Trophoblast cell (in vitro differentiated cells and primary cell): ENCODE results near the gene TRIP10.

Source experiments
- DNase-seq, 2 donors: peaks; one replicate each; pipeline ENCODE4 v3.0.0-alpha.2; 2016
- H2AFZ ChIP-seq: 2 replicates; pipeline ENCODE4 v1.6.1; 2013; ENCODE audit warnings: low read length, moderate library complexity, mild to moderate bottlenecking; ENCODE audit not compliant: insufficient read depth, poor library complexity
- H2AK5ac ChIP-seq: 2 replicates; pipeline ENCODE4 v1.6.1; 2013; ENCODE audit warnings: mild to moderate bottlenecking, low read length
- H2BK120ac ChIP-seq: 2 replicates; pipeline ENCODE4 v1.6.1; 2013; ENCODE audit warnings: low read length, mild to moderate bottlenecking, moderate library complexity; ENCODE audit not compliant: insufficient read depth, poor library complexity
- H2BK12ac ChIP-seq: 2 replicates; pipeline ENCODE4 v1.6.1; 2013; ENCODE audit warnings: mild to moderate bottlenecking, low read length, moderate library complexity
- H2BK5ac ChIP-seq: 2 replicates; pipeline ENCODE4 v1.6.1; 2013; ENCODE audit warnings: low read length, low read depth, moderate library complexity, mild to moderate bottlenecking; ENCODE audit not compliant: poor library complexity
- H3K14ac ChIP-seq: 2 replicates; pipeline ENCODE4 v1.6.1; 2013; ENCODE audit warnings: mild to moderate bottlenecking, low read length
- H3K18ac ChIP-seq: 2 replicates; pipeline ENCODE4 v1.6.1; 2013; ENCODE audit warnings: mild to moderate bottlenecking, low read length
- H3K23ac ChIP-seq: 2 replicates; pipeline ENCODE4 v1.6.1; 2013; ENCODE audit warnings: low read length
- H3K27ac ChIP-seq: 2 replicates; pipeline ENCODE4 v1.5.1; 2013; ENCODE audit warnings: low read depth, mild to moderate bottlenecking, inconsistent platforms, low read length, moderate library complexity
- H3K27me3 ChIP-seq: 2 replicates; pipeline ENCODE4 v1.6.1; 2013; ENCODE audit warnings: inconsistent platforms, mild to moderate bottlenecking, low read length, moderate library complexity; ENCODE audit not compliant: insufficient read depth
- H3K36me3 ChIP-seq, 2 experiments: 1 replicate in 1 of 2; 2 replicates in 1 of 2; pipeline ENCODE4 v1.6.1; 2013; ENCODE audit warnings: low read length in 2 of 2, mild to moderate bottlenecking in 2 of 2, moderate library complexity in 1 of 2; ENCODE audit not compliant: insufficient read depth in 2 of 2, control insufficient read depth in 1 of 2
- H3K4ac ChIP-seq: 2 replicates; pipeline ENCODE4 v1.6.1; 2013; ENCODE audit warnings: low read depth, mild to moderate bottlenecking, low read length, moderate library complexity
- H3K4me1 ChIP-seq, 2 experiments: 1 replicate in 1 of 2; 2 replicates in 1 of 2; pipeline ENCODE4 v1.6.1; 2013; ENCODE audit warnings: low read length in 2 of 2, mild to moderate bottlenecking in 2 of 2, moderate library complexity in 1 of 2; ENCODE audit not compliant: insufficient read depth in 2 of 2, control insufficient read depth in 1 of 2
- H3K4me2 ChIP-seq: 2 replicates; pipeline ENCODE4 v1.6.1; 2013; ENCODE audit warnings: inconsistent platforms, mild to moderate bottlenecking, low read length, moderate library complexity
- H3K4me3 ChIP-seq: 2 replicates; pipeline ENCODE4 v1.5.1; 2013; ENCODE audit warnings: mild to moderate bottlenecking, low read depth, low read length, inconsistent platforms
- H3K79me1 ChIP-seq: one replicate; pipeline ENCODE4 v1.6.1; 2013; ENCODE audit warnings: low read length
- H3K79me2 ChIP-seq: 2 replicates; pipeline ENCODE4 v1.6.1; 2013; ENCODE audit warnings: low read length, mild to moderate bottlenecking; ENCODE audit not compliant: control insufficient read depth, insufficient read depth, poor library complexity
- H3K9ac ChIP-seq: 2 replicates; pipeline ENCODE4 v1.6.1; 2013; ENCODE audit warnings: mild to moderate bottlenecking, low read length
- H3K9me3 ChIP-seq: 2 replicates; pipeline ENCODE4 v1.6.1; 2013; ENCODE audit warnings: low read depth, mild to moderate bottlenecking, control low read depth, inconsistent platforms, low read length; ENCODE audit not compliant: insufficient read depth
- H4K12ac ChIP-seq: 2 replicates; pipeline ENCODE4 v1.6.1; 2013; ENCODE audit warnings: low read depth, mild to moderate bottlenecking, low read length, moderate library complexity
- H4K8ac ChIP-seq: 2 replicates; pipeline ENCODE4 v1.6.1; 2013; ENCODE audit warnings: low read depth, mild to moderate bottlenecking, low read length, moderate library complexity
- H4K91ac ChIP-seq: one replicate; pipeline ENCODE4 v1.6.1; 2013; ENCODE audit warnings: low read depth, mild to moderate bottlenecking, low read length, moderate library complexity
- WGBS: extraction: QIAGEN DNeasy Blood & Tissue Kit; methylation state at CpG from one replicate; pipeline ENCODE4 v1.1.7; 2013; ENCODE audit warnings: missing lambda C conversion rate; ENCODE audit not compliant: insufficient read length, insufficient coverage; ENCODE audit errors: extremely low coverage; 5-methylcytosine and 5-hydroxymethylcytosine counted together

The TRIP10 gene

DNA sequence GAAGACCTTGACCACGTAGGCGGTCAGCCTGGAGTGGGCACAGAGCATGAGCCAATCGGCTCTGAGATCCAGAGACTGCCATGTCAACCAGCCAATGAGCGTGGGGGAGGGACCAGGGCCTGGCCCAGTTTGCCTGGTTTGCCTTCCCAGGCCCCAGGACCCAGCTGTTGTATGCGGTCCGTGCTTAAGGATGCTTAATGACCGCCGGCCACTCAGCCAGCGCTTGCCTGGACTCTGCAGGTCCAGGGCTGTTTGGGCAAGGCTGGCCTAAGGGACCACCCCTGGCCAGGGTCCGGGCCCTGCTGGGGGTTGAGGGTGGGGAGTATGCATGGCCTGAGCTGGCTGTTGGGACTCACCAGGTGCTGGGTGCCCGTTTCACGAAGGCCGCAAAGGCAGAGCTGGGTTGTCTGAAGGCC, 46.4 kb upstream of the TRIP10 start:
- Histone ChIP-seq H3K27ac (no peak overlapping the region), H3K4ac (no peak overlapping the region), H2BK120ac (no peak overlapping the region), H3K79me1 (no peaks in the 10 kb centered on the region), H3K4me1 (no peaks in the 10 kb centered on the region), H2AK5ac (no peak overlapping the region), H3K9ac (no peak overlapping the region), H3K4me2 (no peak overlapping the region), H2BK5ac (no peak overlapping the region), H3K9me3 (peaks cover 5% of the 10 kb centered on the region), H3K79me2 (no peaks in the 10 kb centered on the region), H3K18ac (no peak overlapping the region), H3K4me3 (no peak overlapping the region), H4K8ac (no peak overlapping the region), H3K23ac (no peak overlapping the region), H4K91ac (no peak overlapping the region), H3K14ac (no peak overlapping the region), H2BK12ac (no peak overlapping the region), H3K36me3 (no peaks in the 10 kb centered on the region), H3K27me3 (no peaks in the 10 kb centered on the region), H2AFZ (no peak overlapping the region), H4K12ac (no peak overlapping the region)
- DNase-seq: no peak
- WGBS: no CpG with 5 or more reads among the region's 13 CpGs

DNA sequence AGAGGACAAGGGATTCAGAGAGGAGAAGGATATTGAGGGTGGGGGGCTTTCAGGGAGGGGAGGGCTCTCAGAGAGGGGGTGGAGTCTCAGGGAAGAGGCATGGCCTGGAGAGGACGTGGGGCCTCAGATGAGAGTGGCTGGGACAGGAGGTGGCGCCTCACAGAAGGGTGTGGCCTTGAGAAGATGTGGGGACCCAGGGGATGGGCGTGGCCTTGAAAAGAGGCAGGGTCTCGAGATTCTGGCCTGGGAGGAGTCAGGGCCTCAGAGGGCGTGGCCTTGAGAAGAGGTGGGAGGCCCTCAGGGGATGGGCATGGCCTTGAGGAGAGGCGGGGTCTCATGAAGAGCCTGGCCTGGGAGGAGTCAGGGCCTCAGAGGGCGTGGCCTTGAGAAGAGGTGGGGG, 45.8 kb upstream of the TRIP10 start:
- H3K9ac ChIP-seq: no peak overlapping the region
- no CpG with 5 or more reads among the region's 7 CpGs for WGBS

DNA sequence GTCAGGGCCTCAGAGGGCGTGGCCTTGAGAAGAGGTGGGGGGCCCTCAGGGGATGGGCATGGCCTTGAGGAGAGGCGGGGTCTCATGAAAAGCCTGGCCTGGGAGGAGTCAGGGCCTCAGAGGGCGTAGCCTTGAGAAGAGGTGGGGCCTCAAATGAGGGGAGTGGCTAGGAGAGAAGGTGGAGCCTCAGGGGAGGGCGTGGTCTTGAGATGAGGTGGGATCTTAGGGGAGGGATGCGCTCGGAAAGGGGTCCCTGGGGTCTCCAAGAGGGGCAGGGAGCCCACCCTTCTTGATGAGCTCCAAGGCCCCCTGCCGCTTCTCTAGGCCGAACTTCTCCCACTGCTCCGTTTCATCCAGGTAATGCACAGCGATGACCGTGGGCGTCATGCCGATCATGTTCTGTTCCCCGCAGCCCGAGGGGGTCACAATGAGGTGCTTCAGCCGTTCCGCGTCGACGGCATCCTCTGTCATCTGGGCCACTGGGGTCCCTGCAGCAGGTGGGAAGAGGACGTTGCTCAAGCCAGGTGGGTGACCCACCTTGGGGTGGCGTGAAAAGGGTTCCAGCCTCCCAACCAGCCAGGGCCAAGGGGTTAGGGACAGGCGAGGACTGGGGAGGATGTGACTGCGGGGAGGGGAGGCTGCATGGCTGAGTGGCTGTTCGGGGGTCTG, 45.2 kb upstream of the TRIP10 start:
- no CpG with 5 or more reads among the region's 25 CpGs for WGBS
- H4K8ac ChIP-seq: no peak overlapping the region
- H2AFZ ChIP-seq: no peak overlapping the region
- no peak overlapping the region for H3K27ac ChIP-seq
- no peaks in the 10 kb centered on the region for H3K79me1 ChIP-seq
- H3K79me2 ChIP-seq: no peaks in the 10 kb centered on the region
- H3K4me3 ChIP-seq: no peak overlapping the region
- H3K9ac ChIP-seq: no peak overlapping the region
- no peaks in the 10 kb centered on the region for H3K36me3 ChIP-seq
- H2AK5ac ChIP-seq: no peak overlapping the region
- H3K9me3 ChIP-seq: peaks cover 3% of the 10 kb centered on the region
- H4K12ac ChIP-seq: no peak overlapping the region
- no peak overlapping the region for H4K91ac ChIP-seq
- no peak for DNase-seq
- no peak overlapping the region for H2BK120ac ChIP-seq
- H3K4ac ChIP-seq: no peak overlapping the region
- H2BK5ac ChIP-seq: no peak overlapping the region
- H3K27me3 ChIP-seq: no peaks in the 10 kb centered on the region
- no peaks in the 10 kb centered on the region for H3K4me1 ChIP-seq
- H3K14ac ChIP-seq: no peak overlapping the region
- no peak overlapping the region for H3K18ac ChIP-seq
- no peak overlapping the region for H3K23ac ChIP-seq
- no peak overlapping the region for H3K4me2 ChIP-seq
- no peak overlapping the region for H2BK12ac ChIP-seq

More for the DNA sequence above, 45.8 kb upstream of the TRIP10 start:
- no peak overlapping the region for H2BK120ac ChIP-seq
- H3K4me1 ChIP-seq: no peaks in the 10 kb centered on the region
- no peak overlapping the region for H2AK5ac ChIP-seq
- no peak overlapping the region for H4K12ac ChIP-seq
- no peak overlapping the region for H3K4ac ChIP-seq
- no peak overlapping the region for H2BK12ac ChIP-seq
- H4K8ac ChIP-seq: no peak overlapping the region
- no peak overlapping the region for H3K4me2 ChIP-seq
- no peak for DNase-seq
- H3K9me3 ChIP-seq: peaks cover 3% of the 10 kb centered on the region
- H3K14ac ChIP-seq: no peak overlapping the region
- no peaks in the 10 kb centered on the region for H3K79me2 ChIP-seq
- no peak overlapping the region for H3K23ac ChIP-seq
- H3K36me3 ChIP-seq: no peaks in the 10 kb centered on the region
- no peak overlapping the region for H3K27ac ChIP-seq
- no peak overlapping the region for H4K91ac ChIP-seq
- no peaks in the 10 kb centered on the region for H3K27me3 ChIP-seq
- H3K4me3 ChIP-seq: no peak overlapping the region
- H3K18ac ChIP-seq: no peak overlapping the region
- H2AFZ ChIP-seq: no peak overlapping the region
- H2BK5ac ChIP-seq: no peak overlapping the region
- H3K79me1 ChIP-seq: no peaks in the 10 kb centered on the region

DNA sequence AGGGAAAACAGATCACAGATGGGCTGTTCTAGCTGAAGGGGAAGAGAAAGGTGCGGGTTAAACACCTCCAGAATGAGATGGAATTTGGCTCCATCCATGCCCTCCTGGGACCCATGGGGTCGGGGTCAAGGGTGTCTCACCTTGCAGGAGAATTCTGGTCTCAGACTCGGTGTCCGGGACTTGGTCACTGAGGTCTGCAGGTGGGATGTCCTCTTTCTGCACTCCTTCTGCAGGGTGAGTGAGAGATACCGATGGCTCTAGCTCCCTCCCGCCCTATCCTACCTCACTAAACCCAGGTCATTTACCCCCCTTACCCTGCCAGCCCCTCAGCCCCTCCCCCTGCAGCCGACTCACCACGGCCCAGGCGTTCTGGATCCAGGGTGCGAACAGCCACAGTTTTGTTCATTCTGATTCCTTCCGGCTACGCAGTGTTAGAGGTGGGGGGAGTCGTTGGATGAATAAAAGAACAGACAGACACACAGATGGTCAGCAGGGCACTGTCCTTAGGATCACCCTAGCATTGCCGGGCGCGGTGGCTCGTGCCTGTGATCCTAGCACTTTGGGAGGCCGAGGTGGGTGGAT, 43.1 kb upstream of the TRIP10 start:
- no peak overlapping the region for H3K23ac ChIP-seq
- no peak overlapping the region for H2BK5ac ChIP-seq
- H4K12ac ChIP-seq: no peak overlapping the region
- H3K79me2 ChIP-seq: no peaks in the 10 kb centered on the region
- no peaks in the 10 kb centered on the region for H3K36me3 ChIP-seq
- no peak overlapping the region for H3K14ac ChIP-seq
- no peaks in the 10 kb centered on the region for H3K27me3 ChIP-seq
- no peak overlapping the region for H2AFZ ChIP-seq
- H3K4ac ChIP-seq: no peak overlapping the region
- H3K4me1 ChIP-seq: no peaks in the 10 kb centered on the region
- no peak overlapping the region for H3K4me2 ChIP-seq
- H3K79me1 ChIP-seq: no peaks in the 10 kb centered on the region
- no peak overlapping the region for H3K18ac ChIP-seq
- DNase-seq: no peak
- no peak overlapping the region for H3K4me3 ChIP-seq
- H2BK120ac ChIP-seq: no peak overlapping the region
- H2AK5ac ChIP-seq: no peak overlapping the region
- no peak overlapping the region for H4K91ac ChIP-seq
- peaks cover 3% of the 10 kb centered on the region for H3K9me3 ChIP-seq
- no peak overlapping the region for H3K9ac ChIP-seq
- H2BK12ac ChIP-seq: no peak overlapping the region
- no CpG with 5 or more reads among the region's 18 CpGs for WGBS
- H4K8ac ChIP-seq: no peak overlapping the region
- H3K27ac ChIP-seq: no peak overlapping the region
